GM21619 (cell line): ENCODE measurements around the gene GRIFIN.

Source experiments
- ATAC-seq: cut with Tn5 transposase; IDR thresholded peaks from one replicate; pipeline ENCODE4 v1.9.1; 2021; ENCODE audit not compliant: unreplicated experiment

The GRIFIN gene

GRCh38 chr7:2499719-2500430, 23.7 kb upstream of the GRIFIN start:
- ATAC-seq = no peak

DNA sequence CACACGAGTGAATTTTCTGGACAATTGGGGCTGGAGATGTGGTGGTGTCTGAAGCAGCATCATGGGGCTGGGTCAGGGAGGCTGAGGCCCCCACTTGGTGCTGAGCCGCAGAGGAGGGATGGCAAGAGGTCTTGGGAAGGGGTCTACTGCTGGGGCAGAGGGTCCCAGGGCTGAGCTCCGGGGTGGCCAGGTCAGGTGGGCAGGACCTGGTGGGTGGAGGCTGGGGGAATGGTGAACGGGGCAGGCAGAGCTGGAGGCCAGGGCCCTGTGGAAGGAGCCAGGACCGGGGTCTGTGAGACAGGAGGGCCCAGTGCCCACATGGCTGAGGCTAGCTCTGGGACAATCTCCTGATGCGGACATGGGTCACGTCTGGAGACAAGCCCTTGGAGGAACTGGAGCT, 23.0 kb upstream of the GRIFIN start:
- no peak for ATAC-seq

- ATAC-seq = no peak
Observed at GRCh38 chr7:2498708-2499107, 22.5 kb upstream of the GRIFIN start.

- ATAC-seq = no peak
Observed at GRCh38 chr7:2497500-2498336, 21.5 kb upstream of the GRIFIN start.

DNA sequence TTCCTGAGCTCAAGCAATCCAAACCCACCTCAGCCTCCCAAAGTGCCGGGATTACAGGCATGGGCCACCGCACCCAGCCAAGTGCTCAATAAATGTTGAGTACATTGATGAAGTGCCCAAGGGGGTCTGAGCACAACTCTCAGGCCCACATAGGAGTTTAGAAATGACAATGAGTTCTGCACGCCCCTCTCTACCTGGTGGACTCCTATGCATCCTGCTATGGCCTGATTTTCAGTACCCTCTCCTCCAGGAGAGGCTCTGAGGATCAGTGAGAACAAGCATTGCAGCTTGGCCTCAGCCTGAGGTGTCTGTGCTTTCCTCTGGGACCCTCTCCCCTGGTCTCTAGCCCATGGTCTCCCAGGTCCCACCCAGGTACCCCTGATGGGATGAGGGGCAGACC, 20.9 kb upstream of the GRIFIN start:
- no peak for ATAC-seq

DNA sequence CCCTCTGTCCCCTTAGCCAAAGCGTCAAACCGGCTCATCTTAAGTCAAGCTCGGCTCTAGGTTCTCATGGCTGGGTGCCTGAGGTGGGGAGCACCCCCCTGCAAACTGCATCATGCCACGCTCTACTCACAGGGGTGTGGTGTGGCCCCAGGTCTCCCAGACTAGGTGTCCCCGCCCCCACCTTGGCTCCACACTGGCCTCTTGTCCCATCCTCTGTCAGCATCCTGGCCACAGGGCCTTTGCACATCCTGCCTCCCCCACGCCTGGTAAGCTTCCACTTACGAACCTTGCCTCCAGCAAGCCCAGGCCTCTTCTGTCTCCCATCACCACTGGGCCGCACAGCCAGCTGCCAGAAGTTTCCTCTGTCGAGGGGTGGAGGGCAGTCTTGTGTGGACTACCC, 20.2 kb upstream of the GRIFIN start:
- ATAC-seq = no peak

- no peak for ATAC-seq
Observed at GRCh38 chr7:2495418-2496299, 19.5 kb upstream of the GRIFIN start.

GRCh38 chr7:2494191-2495130, 18.3 kb upstream of the GRIFIN start:
- ATAC-seq = no peak

DNA sequence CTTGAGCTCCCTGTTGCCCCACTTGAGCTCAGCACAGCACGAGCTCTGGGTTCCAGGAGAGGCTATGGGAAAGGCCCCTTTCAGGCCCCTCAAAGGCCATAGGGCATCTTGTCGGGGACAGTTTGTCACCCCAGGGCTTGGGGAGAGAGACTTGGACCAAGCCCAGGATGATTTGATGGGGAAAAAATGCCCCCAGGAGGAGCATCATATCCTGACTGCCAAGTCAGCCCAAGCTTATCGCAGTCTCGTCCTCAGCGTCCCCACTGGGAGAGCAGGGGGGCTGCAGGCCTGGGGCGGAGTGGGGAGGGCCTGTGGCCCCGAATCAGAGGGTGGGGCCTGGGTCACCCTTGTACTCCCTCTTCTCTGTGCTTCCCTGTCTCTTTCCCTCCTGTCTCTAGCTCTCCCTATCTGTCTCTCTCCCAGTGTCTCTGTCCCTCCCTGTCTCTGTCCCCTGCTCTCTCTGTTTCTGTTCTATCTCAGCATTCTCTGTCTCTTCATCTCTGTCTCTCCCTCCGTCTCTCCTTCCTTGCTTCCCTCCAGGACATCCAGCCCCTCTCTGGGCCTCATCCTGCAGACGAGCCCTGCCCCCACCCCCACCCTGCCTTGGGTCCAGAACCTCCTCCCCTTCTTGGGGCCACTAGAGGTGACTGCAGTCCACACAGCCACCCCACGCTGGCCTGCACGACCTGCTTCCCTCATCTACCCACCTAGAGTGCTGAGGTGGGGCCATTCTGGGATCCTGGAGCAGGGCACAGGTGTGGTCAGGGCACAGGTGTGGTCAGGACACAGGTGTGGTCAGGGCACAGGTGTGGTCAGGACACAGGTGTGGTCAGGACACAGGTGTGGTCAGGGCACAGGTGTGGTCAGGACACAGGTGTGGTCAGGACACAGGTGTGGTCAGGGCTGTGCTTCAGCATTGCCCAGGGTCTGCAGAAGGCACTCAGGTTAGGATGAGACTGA, 17.3 kb upstream of the GRIFIN start:
- no peak for ATAC-seq

GRCh38 chr7:2492038-2492437, 15.8 kb upstream of the GRIFIN start:
- no peak for ATAC-seq

DNA sequence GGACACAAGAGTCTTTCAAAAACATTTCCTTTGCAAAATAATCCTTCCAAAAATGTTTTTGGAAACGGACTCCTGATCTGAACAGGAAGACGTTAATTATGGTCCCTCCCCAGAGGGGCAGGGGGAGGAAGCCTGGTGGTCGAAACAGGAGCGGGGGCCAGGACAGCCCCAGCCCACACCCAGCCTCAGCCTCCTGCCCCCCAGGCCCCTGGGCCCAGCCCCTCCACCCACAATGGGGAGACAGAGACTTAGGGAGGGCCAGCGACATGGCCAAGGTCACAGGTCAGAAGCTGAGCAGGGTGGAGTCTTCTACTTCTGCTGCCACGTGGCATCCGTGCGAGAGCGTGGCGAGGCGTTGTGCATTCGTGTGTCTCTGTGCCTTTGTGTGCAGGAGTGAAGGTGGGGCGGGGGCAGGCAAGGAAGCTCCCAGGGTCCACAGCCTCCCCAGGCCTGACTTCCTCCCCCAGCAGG, 14.0 kb upstream of the GRIFIN start:
- no peak for ATAC-seq

DNA sequence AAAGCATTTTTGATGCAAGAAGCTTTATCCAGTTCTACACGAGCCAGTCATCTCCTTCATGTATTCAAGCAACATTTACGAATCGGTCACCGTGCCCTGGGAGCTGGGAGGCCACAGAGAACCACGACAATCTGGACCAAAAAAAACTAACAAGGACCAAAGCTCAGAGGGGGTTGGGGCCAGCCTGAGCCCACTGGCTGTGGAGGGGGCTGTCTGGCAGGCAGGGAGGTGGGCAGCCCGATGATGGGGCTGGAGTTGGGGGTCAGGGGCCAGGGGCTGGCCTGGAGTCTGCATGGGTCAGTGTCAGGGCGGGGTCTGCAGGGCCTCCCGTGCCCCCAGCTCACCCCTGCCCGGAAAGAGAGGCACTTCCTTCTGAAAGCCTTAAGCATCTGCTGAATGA, 12.5 kb upstream of the GRIFIN start:
- no peak for ATAC-seq

GRCh38 chr7:2488272-2488645, 12.1 kb upstream of the GRIFIN start:
- ATAC-seq = no peak

DNA sequence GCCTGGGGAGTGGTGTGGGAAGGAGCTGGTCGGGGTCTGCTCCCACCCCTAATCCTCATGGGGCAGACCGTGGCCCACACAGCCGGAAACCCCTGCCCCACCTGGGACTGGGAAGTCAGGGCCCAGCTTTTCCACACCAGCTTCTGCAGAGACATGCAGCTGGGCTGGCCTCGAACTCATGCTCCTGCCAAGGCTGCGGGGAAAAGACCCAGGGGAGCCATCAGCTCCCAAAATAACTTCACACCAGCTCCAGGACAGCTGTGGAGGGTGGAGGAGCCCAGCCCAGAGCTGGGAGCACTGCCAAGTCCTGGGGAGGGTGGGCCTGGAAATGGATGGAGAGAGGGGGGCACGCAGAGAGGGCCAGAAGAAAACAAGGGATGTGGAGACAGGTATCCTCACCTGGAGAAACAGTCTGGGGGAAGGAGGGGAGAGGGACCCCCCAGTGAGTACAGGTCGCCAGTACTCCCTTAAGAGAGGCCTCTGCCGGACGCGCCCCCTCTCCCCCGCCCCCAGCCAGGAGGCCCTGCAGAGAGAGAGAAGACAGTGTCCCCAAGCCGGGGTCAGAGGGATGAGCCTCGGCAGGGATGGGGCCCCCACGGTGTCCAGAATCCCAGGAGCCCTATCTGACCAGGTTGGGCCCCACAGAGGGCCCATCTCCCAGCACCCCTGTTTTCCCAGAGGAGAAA, 11.5 kb upstream of the GRIFIN start:
- ATAC-seq = no peak

- no peak for ATAC-seq
Observed at GRCh38 chr7:2484868-2485267, 8.7 kb upstream of the GRIFIN start.

- ATAC-seq = no peak
Observed at GRCh38 chr7:2483494-2483893, 7.3 kb upstream of the GRIFIN start.

DNA sequence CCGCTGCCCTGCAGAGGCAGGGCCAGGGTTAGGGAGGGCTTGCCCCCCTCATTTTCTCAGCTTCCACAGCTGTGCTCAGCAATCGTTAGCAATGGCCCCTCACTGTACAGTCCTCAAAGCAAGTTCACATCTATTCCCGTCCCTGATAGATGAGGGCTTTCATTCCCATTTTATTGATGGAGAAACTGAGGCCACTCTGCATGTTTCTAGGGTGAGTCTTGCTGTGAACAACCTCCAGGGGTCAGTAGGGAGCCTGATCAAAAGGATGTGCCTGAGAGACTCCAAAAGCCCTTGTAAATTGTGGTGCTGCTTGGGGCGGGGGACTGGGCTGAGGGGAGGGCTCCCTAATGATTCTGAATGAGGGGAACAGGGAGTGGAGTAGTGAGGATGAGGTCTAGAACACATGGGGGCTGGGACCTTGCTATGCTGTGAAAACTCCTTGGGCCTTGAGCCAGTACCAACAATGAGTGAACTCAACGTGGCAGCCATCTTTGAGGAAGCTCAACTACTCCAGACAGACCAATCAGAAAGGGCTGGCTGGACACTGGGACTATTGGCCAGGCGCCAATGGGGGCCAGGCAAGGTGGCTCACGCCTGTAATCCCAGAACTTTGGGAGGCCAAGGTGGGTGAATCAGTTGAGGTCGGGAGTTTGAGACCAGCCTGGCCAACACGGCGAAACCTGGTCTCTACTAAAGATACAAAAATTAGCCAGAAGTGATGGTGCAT, 6.7 kb upstream of the GRIFIN start:
- ATAC-seq = no peak

- ATAC-seq = no peak
Observed at GRCh38 chr7:2481195-2481594, 5.0 kb upstream of the GRIFIN start.
